Neutrophil (primary cell): ENCODE data around the gene ALG12.

ENCODE experiments used
- H3K27ac ChIP-seq: fragments of 200-600 bp; sonication (generic); 2 replicates; pipeline ENCODE4 v1.5.1; 2016; ENCODE audit warnings: mild to moderate bottlenecking, moderate library complexity
- H3K27me3 ChIP-seq: fragments of 200-600 bp; sonication (generic); 2 replicates; pipeline ENCODE4 v1.6.0; 2016; ENCODE audit warnings: mild to moderate bottlenecking
- H3K36me3 ChIP-seq: fragments of 200-600 bp; sonication (generic); 2 replicates; pipeline ENCODE4 v1.5.1; 2017
- H3K4me1 ChIP-seq, 2 experiments: fragments of 200-600 bp in 1 of 2; sonication (generic) in 1 of 2; 1 replicate in 1 of 2; 2 replicates in 1 of 2; pipeline versions ENCODE4 v1.5.1 to v1.6.1; 2013 to 2016; ENCODE audit warnings: low read depth in 1 of 2, low read length in 1 of 2, mild to moderate bottlenecking in 1 of 2, moderate library complexity in 1 of 2; ENCODE audit not compliant: control insufficient read depth in 1 of 2, insufficient read depth in 1 of 2
- H3K4me3 ChIP-seq, 2 experiments: fragments of 200-600 bp in 1 of 2; sonication (generic) in 1 of 2; 1 replicate in 1 of 2; 2 replicates in 1 of 2; pipeline ENCODE4 v1.5.1; 2013 to 2016; ENCODE audit warnings: low read depth in 1 of 2, low read length in 1 of 2, mild to moderate bottlenecking in 1 of 2, moderate library complexity in 1 of 2
- H3K9me3 ChIP-seq: fragments of 200-600 bp; sonication (generic); 2 replicates; pipeline ENCODE4 v1.5.1; 2016
- CTCF ChIP-seq: fragments of 200-600 bp; sonication (generic); IDR thresholded peaks from 2 replicates; pipeline ENCODE4 v1.5.1; 2016; ENCODE audit warnings: antibody characterized with exemption

Gene ALG12

GRCh38 chr22:49934891-49935557 is 16.8 kb upstream of the ALG12 start:
- H3K27ac ChIP-seq: peak overlapping the region; percentile 98
- no peaks in the 10 kb centered on the region for H3K36me3 ChIP-seq
- H3K4me3 ChIP-seq: peak overlapping the region; percentile 76 to 96
- TF ChIP-seq CTCF: no peak
- H3K27me3 ChIP-seq: peaks cover 7% of the 10 kb centered on the region
- H3K9me3 ChIP-seq: no peaks in the 10 kb centered on the region
- H3K4me1 ChIP-seq: peaks cover 56 to 57% of the 10 kb centered on the region in 2 experiments

- Histone ChIP-seq H3K27ac (peak overlapping the region; percentile 98), H3K4me3 (peak overlapping the region; percentile 76 to 96), H3K27me3 (peaks cover 7% of the 10 kb centered on the region), H3K36me3 (no peaks in the 10 kb centered on the region), H3K9me3 (no peaks in the 10 kb centered on the region), H3K4me1 (peaks cover 62 to 63% of the 10 kb centered on the region in 2 experiments)
- no peak for TF ChIP-seq CTCF
Measured at GRCh38 chr22:49934160-49934890, 16.1 kb upstream of the ALG12 start.

GRCh38 chr22:49933236-49934159 is 15.3 kb upstream of the ALG12 start:
- Histone ChIP-seq H3K27ac (peak overlapping the region; percentile 98), H3K4me3 (peak overlapping the region; percentile 76 to 96), H3K9me3 (no peaks in the 10 kb centered on the region), H3K4me1 (peaks cover 62 to 67% of the 10 kb centered on the region in 2 experiments), H3K36me3 (no peaks in the 10 kb centered on the region), H3K27me3 (peaks cover 16% of the 10 kb centered on the region)
- TF ChIP-seq CTCF: no peak

GRCh38 chr22:49930596-49931412 is 12.6 kb upstream of the ALG12 start:
- H3K4me1 ChIP-seq: peaks cover 54 to 61% of the 10 kb centered on the region in 2 experiments
- no peaks in the 10 kb centered on the region for H3K36me3 ChIP-seq
- peaks cover 11% of the 10 kb centered on the region for H3K27me3 ChIP-seq
- peak overlapping the region; percentile 90 for H3K27ac ChIP-seq
- peak; percentile 78 for TF ChIP-seq CTCF
- peak overlapping the region; percentile 29 to 42 for H3K4me3 ChIP-seq
- no peaks in the 10 kb centered on the region for H3K9me3 ChIP-seq
